ENCODE data around the gene RBP3.

- TF ChIP-seq CTCF (IDR thresholded peaks at IDR 0.05; ENCODE audit: borderline replicate concordance, extremely low read depth, low read length, poor library complexity, severe bottlenecking) (no peak), EZH2 (IDR thresholded peaks at IDR 0.05; ENCODE audit: borderline replicate concordance, low read depth, low read length, severe bottlenecking) (no peak)
Measured at GRCh38 chr10:47329855-47330254, 18.3 kb upstream of the RBP3 start.

Data from DND-41 (cell line).